IPS DF 6.9 (cell line): ENCODE results near the gene BCR.

ENCODE experiments used
- DNase-seq: peaks from one replicate; pipeline ENCODE4 v3.0.0-alpha.2; 2013; ENCODE audit warnings: low read depth, low spot score
- H3K27ac ChIP-seq: one replicate; pipeline ENCODE4 v1.5.1; 2013; ENCODE audit warnings: low read length, control low read depth
- H3K27me3 ChIP-seq: 2 replicates; pipeline ENCODE4 v1.6.1; 2013; ENCODE audit warnings: mild to moderate bottlenecking, low read length; ENCODE audit not compliant: control insufficient read depth, insufficient read depth
- H3K36me3 ChIP-seq: 2 replicates; pipeline ENCODE4 v1.6.1; 2013; ENCODE audit warnings: low read length; ENCODE audit not compliant: control insufficient read depth, insufficient read depth
- H3K4me1 ChIP-seq: 2 replicates; pipeline ENCODE4 v1.6.1; 2013; ENCODE audit warnings: low read length; ENCODE audit not compliant: control insufficient read depth, insufficient read depth
- H3K4me3 ChIP-seq: 2 replicates; pipeline ENCODE4 v1.5.1; 2013; ENCODE audit warnings: mild to moderate bottlenecking, low read length
- H3K9me3 ChIP-seq: 2 replicates; pipeline ENCODE4 v1.6.1; 2013; ENCODE audit warnings: low read length, inconsistent platforms; ENCODE audit not compliant: control insufficient read depth, insufficient read depth
- WGBS: extraction: QIAGEN DNeasy Blood & Tissue Kit; methylation state at CpG from one replicate; pipeline ENCODE4 v1.1.7; 2013; ENCODE audit warnings: mixed read lengths, missing lambda C conversion rate; ENCODE audit not compliant: insufficient read length, insufficient coverage; 5-methylcytosine and 5-hydroxymethylcytosine counted together

Gene BCR

DNA sequence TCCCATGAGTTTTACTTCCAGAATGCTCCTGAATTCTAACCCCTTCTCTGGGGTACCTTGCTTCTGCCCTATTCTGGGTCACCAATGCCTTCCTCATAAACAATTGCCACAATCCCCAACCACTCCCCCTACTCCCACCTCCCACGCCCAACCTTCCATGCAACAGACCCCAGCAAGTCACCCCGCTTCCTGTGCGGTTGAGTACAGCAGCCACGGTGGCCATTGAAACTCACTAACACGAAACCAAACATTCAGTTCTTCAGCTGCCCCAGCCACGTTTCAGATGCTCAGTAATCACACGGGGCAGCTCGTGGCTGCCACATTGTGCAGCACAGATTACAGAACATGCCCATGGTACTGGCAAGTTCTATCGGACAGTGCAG lies 3.7 kb upstream of the BCR start:
- DNase-seq: no peak

DNA sequence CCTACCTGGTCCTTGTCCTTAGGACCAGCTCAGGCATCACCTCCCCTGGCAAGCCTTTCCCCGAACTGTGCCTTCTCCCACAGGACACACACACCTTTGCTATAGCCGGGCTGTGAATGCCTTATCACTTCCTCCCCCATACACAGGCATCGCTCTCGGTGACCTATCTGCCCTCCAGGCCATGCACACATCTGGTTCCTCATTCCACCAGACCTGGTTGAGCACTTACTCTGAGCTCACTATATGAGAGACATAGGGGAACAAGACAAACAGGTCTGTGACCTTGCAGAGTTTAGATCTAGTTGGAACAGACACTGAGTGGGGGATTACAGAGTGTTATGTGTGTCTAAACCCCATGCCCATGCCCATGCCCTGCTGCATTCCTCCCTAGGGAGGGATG lies 3.1 kb upstream of the BCR start:
- no peaks in the 10 kb centered on the region for H3K9me3 ChIP-seq
- H3K4me3 ChIP-seq: no peak overlapping the region
- DNase-seq: no peak
- H3K27me3 ChIP-seq: no peaks in the 10 kb centered on the region
- no CpG with 5 or more reads among the region's 4 CpGs for WGBS
- H3K4me1 ChIP-seq: no peaks in the 10 kb centered on the region
- H3K36me3 ChIP-seq: no peaks in the 10 kb centered on the region
- no peak overlapping the region for H3K27ac ChIP-seq

More for the DNA sequence above, 3.7 kb upstream of the BCR start:
- Histone ChIP-seq H3K36me3 (no peaks in the 10 kb centered on the region), H3K27ac (no peak overlapping the region), H3K4me3 (no peak overlapping the region), H3K9me3 (no peaks in the 10 kb centered on the region), H3K4me1 (no peaks in the 10 kb centered on the region), H3K27me3 (no peaks in the 10 kb centered on the region)
- 100% methylated on average over 1 of the region's 9 CpGs for WGBS

DNA sequence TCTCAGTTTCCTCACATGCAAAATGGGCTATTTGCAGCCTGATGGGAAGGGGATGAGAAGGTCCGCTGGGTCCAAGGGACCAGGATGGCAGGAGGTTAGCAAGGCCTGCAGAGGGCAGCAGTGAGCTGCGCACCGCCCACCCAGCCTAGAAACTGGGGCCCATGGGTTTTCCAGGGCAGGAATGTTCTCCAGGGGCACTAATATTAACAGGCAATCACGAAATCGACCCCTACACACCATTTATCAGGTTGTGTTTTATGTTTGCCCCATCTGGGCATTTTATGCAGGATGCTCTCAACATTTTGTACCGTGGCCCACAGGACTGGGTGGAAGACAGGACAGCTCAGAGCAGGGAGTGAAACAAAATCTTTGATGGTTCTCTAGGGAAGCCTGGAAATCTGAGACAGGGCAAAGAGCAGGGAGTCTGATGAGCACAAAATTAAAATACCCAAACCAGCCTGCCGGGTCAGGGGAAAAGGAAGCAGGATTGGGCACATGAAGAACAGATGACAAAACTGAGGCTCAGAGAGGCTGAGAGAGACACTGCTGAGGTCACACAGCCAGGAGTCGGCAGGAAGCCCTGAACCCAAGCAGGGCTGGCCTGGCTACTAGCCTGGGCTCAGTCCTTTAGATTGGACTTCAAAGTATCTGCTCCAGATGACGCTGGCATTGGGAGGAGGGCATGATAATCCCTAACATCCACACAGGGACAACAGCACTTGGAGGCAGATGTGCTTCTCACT lies 1.6 kb upstream of the BCR start:
- Histone ChIP-seq H3K27me3 (no peaks in the 10 kb centered on the region), H3K4me1 (0 out of 2 replicates have a peak, but pooled peaks cover 1% of the 10 kb centered on the region), H3K4me3 (no peak overlapping the region), H3K9me3 (no peaks in the 10 kb centered on the region), H3K27ac (no peak overlapping the region), H3K36me3 (no peaks in the 10 kb centered on the region)
- no CpG with 5 or more reads among the region's 9 CpGs for WGBS
- peak; percentile 78 for DNase-seq

DNA sequence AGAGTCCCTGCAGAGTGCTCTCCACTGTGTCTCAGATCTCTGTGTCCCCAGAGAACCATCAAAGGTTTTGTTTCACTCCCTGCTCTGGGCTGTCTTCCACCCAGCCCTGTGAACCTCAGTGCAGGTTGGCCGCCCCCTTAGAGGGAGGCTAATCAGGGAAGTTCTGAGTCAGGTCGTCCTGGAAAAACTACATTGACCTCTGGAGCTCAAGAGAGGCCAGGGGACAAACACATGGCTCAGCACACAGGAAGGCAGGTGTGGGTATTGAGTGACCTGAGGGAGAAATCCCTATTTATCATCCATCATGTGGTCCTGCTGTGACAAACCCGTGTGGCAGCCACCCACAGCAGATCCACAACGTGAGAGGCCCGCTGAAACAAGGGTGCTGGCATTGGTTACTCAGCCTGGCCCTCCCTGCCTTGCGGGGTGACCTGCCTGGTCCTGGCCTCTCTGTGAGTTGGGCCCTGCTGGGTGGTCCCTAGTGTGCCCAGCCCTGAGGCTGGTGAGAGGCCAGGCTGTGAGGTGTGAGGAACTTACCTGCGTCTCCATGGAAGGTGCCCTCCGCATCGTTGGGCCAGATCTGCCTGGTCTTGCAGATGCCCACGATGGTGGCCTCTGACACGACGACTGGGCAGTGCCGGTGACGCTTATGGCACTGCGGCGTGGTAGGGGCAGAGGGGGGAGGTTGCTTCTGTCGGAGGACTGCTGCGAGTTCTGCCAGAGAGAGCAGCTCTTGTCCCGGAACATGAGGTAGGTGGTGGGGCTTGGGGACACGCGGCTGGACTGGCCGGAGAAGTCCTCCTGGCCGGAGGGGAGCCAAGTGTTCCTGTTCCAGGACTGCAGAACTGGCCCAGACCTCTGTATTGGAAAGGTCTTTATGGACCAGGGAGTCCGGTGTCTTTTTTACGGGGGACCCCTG lies 669 bp upstream of the BCR start:
- DNase-seq: no peak
- H3K27ac ChIP-seq: no peak overlapping the region
- no peaks in the 10 kb centered on the region for H3K27me3 ChIP-seq
- H3K36me3 ChIP-seq: no peaks in the 10 kb centered on the region
- H3K9me3 ChIP-seq: no peaks in the 10 kb centered on the region
- no CpG with 5 or more reads among the region's 25 CpGs for WGBS
- no peak overlapping the region for H3K4me3 ChIP-seq
- H3K4me1 ChIP-seq: 0 out of 2 replicates have a peak, but pooled peaks cover 1% of the 10 kb centered on the region

DNA sequence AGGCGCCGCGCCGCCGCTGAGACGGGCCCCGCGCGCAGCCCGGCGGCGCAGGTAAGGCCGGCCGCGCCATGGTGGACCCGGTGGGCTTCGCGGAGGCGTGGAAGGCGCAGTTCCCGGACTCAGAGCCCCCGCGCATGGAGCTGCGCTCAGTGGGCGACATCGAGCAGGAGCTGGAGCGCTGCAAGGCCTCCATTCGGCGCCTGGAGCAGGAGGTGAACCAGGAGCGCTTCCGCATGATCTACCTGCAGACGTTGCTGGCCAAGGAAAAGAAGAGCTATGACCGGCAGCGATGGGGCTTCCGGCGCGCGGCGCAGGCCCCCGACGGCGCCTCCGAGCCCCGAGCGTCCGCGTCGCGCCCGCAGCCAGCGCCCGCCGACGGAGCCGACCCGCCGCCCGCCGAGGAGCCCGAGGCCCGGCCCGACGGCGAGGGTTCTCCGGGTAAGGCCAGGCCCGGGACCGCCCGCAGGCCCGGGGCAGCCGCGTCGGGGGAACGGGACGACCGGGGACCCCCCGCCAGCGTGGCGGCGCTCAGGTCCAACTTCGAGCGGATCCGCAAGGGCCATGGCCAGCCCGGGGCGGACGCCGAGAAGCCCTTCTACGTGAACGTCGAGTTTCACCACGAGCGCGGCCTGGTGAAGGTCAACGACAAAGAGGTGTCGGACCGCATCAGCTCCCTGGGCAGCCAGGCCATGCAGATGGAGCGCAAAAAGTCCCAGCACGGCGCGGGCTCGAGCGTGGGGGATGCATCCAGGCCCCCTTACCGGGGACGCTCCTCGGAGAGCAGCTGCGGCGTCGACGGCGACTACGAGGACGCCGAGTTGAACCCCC lies 798 bp downstream of the BCR start:
- no peak overlapping the region for H3K27ac ChIP-seq
- H3K9me3 ChIP-seq: no peaks in the 10 kb centered on the region
- no peaks in the 10 kb centered on the region for H3K27me3 ChIP-seq
- DNase-seq: no peak
- no CpG with 5 or more reads among the region's 112 CpGs for WGBS
- H3K4me1 ChIP-seq: peaks cover 4% of the 10 kb centered on the region
- peak overlapping the region; percentile 90 for H3K4me3 ChIP-seq
- no peaks in the 10 kb centered on the region for H3K36me3 ChIP-seq

DNA sequence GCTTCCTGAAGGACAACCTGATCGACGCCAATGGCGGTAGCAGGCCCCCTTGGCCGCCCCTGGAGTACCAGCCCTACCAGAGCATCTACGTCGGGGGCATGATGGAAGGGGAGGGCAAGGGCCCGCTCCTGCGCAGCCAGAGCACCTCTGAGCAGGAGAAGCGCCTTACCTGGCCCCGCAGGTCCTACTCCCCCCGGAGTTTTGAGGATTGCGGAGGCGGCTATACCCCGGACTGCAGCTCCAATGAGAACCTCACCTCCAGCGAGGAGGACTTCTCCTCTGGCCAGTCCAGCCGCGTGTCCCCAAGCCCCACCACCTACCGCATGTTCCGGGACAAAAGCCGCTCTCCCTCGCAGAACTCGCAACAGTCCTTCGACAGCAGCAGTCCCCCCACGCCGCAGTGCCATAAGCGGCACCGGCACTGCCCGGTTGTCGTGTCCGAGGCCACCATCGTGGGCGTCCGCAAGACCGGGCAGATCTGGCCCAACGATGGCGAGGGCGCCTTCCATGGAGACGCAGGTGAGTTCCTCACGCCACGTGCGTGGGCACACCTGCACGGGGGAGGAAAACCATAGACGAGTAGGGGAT lies 1.5 kb downstream of the BCR start:
- Histone ChIP-seq H3K4me1 (peaks cover 4% of the 10 kb centered on the region), H3K36me3 (no peaks in the 10 kb centered on the region), H3K27ac (no peak overlapping the region), H3K4me3 (peak overlapping the region; percentile 90), H3K9me3 (no peaks in the 10 kb centered on the region), H3K27me3 (no peaks in the 10 kb centered on the region)
- no CpG with 5 or more reads among the region's 43 CpGs for WGBS
- DNase-seq: no peak

DNA sequence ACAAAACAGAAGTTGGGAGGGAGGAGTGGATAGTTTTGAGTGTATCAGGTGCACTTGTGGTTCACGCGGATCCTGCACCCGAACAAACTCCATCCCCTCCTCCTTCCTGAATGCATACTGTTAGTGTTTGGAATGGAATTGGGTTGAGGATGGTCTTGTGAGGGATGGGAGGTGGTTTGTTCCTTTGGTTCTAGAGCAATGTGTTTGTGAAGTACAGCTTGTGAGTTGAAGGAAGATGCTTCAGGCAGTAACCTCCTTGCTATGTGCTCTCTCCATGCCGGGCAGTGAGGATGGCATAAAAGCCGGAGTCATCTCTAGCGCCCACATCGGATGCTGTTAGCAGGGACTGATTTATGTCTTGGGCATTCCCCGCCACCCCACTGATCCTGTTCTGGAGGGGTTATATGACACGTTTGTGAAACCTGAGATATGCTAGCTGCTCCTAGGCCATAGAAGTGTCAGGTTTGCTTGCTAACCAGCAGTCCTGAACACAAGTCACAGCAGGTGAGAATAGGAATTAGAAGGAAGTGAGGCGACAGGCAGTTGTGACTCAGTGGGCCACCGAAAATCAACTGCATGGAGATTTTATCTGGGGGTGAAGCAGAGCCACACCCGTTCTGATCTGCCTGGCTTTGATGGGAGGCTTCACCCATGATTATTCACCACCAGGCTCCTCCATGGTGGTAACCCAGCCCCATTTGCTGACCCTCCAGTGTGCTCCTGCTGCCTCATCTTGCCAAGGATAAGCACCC lies 2.2 kb downstream of the BCR start:
- DNase-seq: no peak
- no CpG with 5 or more reads among the region's 12 CpGs for WGBS
- peaks cover 4% of the 10 kb centered on the region for H3K4me1 ChIP-seq
- H3K36me3 ChIP-seq: no peaks in the 10 kb centered on the region
- H3K4me3 ChIP-seq: peak overlapping the region; percentile 90
- H3K27me3 ChIP-seq: no peaks in the 10 kb centered on the region
- no peaks in the 10 kb centered on the region for H3K9me3 ChIP-seq
- H3K27ac ChIP-seq: no peak overlapping the region

DNA sequence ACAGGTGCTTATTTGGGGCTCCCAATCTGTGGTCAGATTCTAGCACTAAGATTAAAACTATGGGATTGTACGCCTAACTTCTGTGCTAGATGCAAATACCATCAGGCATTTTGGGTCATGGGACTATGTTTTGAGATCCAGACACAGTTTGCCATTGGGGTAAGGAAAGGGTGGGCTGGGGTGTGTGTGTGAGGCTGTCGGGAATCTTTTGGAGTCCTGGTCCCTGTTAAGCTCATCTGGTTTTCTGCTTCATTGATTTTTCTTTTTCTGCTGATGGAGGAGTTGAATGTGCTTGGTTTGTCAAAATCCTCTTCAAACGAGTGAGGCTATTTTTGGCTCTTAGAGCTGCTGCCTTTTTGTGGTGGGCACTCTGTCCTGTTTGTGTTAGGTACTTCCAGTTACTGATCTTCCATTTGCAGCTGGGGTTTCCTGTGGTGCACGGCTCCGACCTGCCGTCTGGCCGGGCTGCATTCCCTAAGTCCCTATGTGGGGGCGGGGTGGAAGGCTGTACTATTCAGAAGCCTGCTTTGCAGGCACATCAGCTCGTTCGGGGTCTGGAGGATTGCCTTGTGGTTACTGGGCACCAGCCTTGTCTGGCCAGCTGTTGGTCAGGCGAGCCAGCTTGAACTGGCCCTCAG lies 2.9 kb downstream of the BCR start:
- no peak overlapping the region for H3K27ac ChIP-seq
- H3K4me1 ChIP-seq: peaks cover 6% of the 10 kb centered on the region
- no peaks in the 10 kb centered on the region for H3K9me3 ChIP-seq
- peak overlapping the region; percentile 15; the same call in 1 of the 2 replicates for H3K4me3 ChIP-seq
- WGBS: no CpG with 5 or more reads among the region's 11 CpGs
- peak; percentile 47 for DNase-seq
- H3K36me3 ChIP-seq: no peaks in the 10 kb centered on the region
- H3K27me3 ChIP-seq: no peaks in the 10 kb centered on the region

DNA sequence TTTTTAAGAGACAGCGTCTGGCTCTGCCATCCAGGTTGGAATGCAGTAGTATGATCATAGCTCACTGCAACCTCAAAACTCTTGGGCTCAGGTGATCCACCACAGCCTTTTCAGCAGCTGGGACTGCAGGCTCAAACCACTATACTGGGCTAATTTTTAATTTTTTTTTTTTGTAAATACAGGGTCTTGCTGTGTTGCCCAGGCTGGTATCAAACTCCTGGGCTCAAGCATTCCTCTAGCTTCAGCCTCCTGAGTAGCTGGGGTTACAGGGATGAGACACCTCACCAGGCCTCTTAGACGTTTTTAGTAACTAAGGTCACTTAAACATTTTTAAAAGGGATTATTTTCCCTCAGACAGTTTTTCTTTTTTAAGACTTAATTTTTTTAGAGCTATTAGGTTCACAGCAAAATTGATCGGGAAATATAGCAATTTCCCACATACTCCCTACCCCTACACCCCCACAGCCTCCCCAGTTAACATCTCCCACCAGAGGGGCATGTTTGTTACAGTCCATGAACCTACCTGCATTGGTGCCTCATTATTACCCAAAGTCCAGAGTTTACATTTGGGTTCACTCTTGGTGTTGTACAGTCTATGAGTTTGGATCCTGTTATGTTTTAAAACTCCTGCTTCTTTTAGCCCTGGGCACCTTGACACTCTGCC lies 3.9 kb downstream of the BCR start:
- Histone ChIP-seq H3K36me3 (no peaks in the 10 kb centered on the region), H3K27ac (no peak overlapping the region), H3K4me3 (no peak overlapping the region), H3K4me1 (peaks cover 6% of the 10 kb centered on the region), H3K9me3 (no peaks in the 10 kb centered on the region), H3K27me3 (no peaks in the 10 kb centered on the region)
- WGBS: no CpG with 5 or more reads among the region's 3 CpGs
- no peak for DNase-seq
